ENCODE measurements around the gene JAK3. TPM values are rescaled to one million over a fixed set of nuclear protein-coding genes. Genes with fewer than 3 reads are reported as not detected.

JAK3 gene
- total and polyA plus RNA-seq, 10 donors: 30.6 to 203 (median 116) TPM

- no peak for TF ChIP-seq CTCF (IDR thresholded peaks at IDR 0.05 in 8 of 11, conservative IDR thresholded peaks at IDR 0.05 in 3 of 11)
- TF ChIP-seq POLR2A (IDR thresholded peaks at IDR 0.05): no peak
- TF ChIP-seq POLR2AphosphoS5 (IDR thresholded peaks at IDR 0.05): no peak
- peaks cover 0 to 19% (median 11%) of the 10 kb centered on the region in 6 donors for H3K36me3 ChIP-seq
- H3K27me3 ChIP-seq (replicated peaks in 1 of 7): peaks cover 12 to 48% (median 35%) of the 10 kb centered on the region in 7 donors
- no peaks in the 10 kb centered on the region for H3K9me3 ChIP-seq
- H3K27ac ChIP-seq: no peak overlapping the region
- intact Hi-C loops (cut with DNase I; ENCODE audit: low total_unique reads): loop anchor here (10.0 kb wide), 1 partner anchor 126 kb away; no protein-coding TSS in a partner anchor
- WGBS, 5 donors: 63 to 82% (median 75%) methylated on average over 6 to 11 of the region's 11 CpGs
- DNase-seq: no peak
- H3K4me1 ChIP-seq: peaks cover 11 to 42% (median 31%) of the 10 kb centered on the region in 6 donors
- no peak overlapping the region for H3K4me3 ChIP-seq
Measured at GRCh38 chr19:17869114-17869608, 21.4 kb upstream of the JAK3 start.

- H3K4me3 ChIP-seq: no peak overlapping the region
- no peak overlapping the region for H3K27ac ChIP-seq
- intact Hi-C loops (cut with DNase I; ENCODE audit: low total_unique reads): loop anchor here (10.0 kb wide), 1 partner anchor 126 kb away; no protein-coding TSS in a partner anchor
- H3K4me1 ChIP-seq: peaks cover 8 to 42% (median 28%) of the 10 kb centered on the region in 6 donors
- peaks cover 12 to 43% (median 31%) of the 10 kb centered on the region in 7 donors for H3K27me3 ChIP-seq (replicated peaks in 1 of 7)
- peaks cover 0 to 24% (median 16%) of the 10 kb centered on the region in 6 donors for H3K36me3 ChIP-seq
- TF ChIP-seq POLR2AphosphoS5 (IDR thresholded peaks at IDR 0.05) (no peak), CTCF (IDR thresholded peaks at IDR 0.05 in 8 of 11, conservative IDR thresholded peaks at IDR 0.05 in 3 of 11) (no peak), POLR2A (IDR thresholded peaks at IDR 0.05) (no peak)
- no peaks in the 10 kb centered on the region for H3K9me3 ChIP-seq
- no peak for DNase-seq
- 75 to 85% (median 79%) methylated on average over 6 of the region's 6 CpGs for whole genome bisulfite sequencing, 5 donors
Measured at GRCh38 chr19:17868669-17869068, 20.9 kb upstream of the JAK3 start.

- no peak for DNase-seq
- no peak overlapping the region for H3K4me3 ChIP-seq
- H3K4me1 ChIP-seq: peaks cover 0 to 41% (median 24%) of the 10 kb centered on the region in 6 donors
- H3K9me3 ChIP-seq: no peaks in the 10 kb centered on the region
- 77 to 85% (median 82%) methylated on average over 11 of the region's 11 CpGs for WGBS, 5 donors
- no peak overlapping the region for H3K27ac ChIP-seq
- peaks cover 5 to 27% (median 15%) of the 10 kb centered on the region in 7 donors for H3K27me3 ChIP-seq (replicated peaks in 1 of 7)
- intact Hi-C loops (cut with DNase I; ENCODE audit: low total_unique reads): loop anchor here (10.0 kb wide), 1 partner anchor 128 kb away; no protein-coding TSS in a partner anchor
- peaks cover 0 to 41% (median 33%) of the 10 kb centered on the region in 6 donors for H3K36me3 ChIP-seq
- no peak for TF ChIP-seq POLR2A (IDR thresholded peaks at IDR 0.05)
- peak in 1 of 3 donors; percentile 7 for TF ChIP-seq POLR2AphosphoS5 (IDR thresholded peaks at IDR 0.05)
Measured at GRCh38 chr19:17866964-17867486, 19.2 kb upstream of the JAK3 start.

GRCh38 chr19:17866312-17866963, 18.7 kb upstream of the JAK3 start:
- TF ChIP-seq CTCF (IDR thresholded peaks at IDR 0.05 in 8 of 11, conservative IDR thresholded peaks at IDR 0.05 in 3 of 11) (no peak), POLR2A (IDR thresholded peaks at IDR 0.05) (no peak), POLR2AphosphoS5 (IDR thresholded peaks at IDR 0.05) (no peak)
- WGBS, 5 donors: 81 to 93% (median 92%) methylated on average over 8 of the region's 8 CpGs
- Histone ChIP-seq H3K4me1 (peaks cover 5 to 41% (median 25%) of the 10 kb centered on the region in 6 donors), H3K27ac (peak overlapping the region in 1 of 8 donors; percentile 33), H3K36me3 (peaks cover 0 to 47% (median 39%) of the 10 kb centered on the region in 6 donors), H3K27me3 (replicated peaks in 1 of 7) (peaks cover 0 to 21% (median 9%) of the 10 kb centered on the region in 7 donors), H3K4me3 (no peak overlapping the region), H3K9me3 (no peaks in the 10 kb centered on the region)
- no peak for DNase-seq
- intact Hi-C loops (cut with DNase I; ENCODE audit: low total_unique reads): loop anchor here (10.0 kb wide), 1 partner anchor 128 kb away; no protein-coding TSS in a partner anchor

Data from spleen (tissue), 11 donors.